Activated naive CD8-positive, alpha-beta T cell treated with anti-CD3 and anti-CD28 coated beads, Interleukin-2, amount 10 ng/mL, durations not matched to agents 7 days and 5 days (primary cell): ENCODE measurements around the gene PLPP1. TPM values are rescaled to one million over a fixed set of nuclear protein-coding genes. Genes with fewer than 3 reads are reported as not detected.

ENCODE experiments used
- ATAC-seq: fragments of 150-1000 bp; cut with Tn5 transposase; one replicate; pipeline ENCODE4 v1.10.0; 2021; ENCODE audit warnings: low read depth, moderate library complexity
- POLR2A ChIA-PET: fragments of 350-600 bp; sonication (Branson Sonifier 250); formaldehyde crosslinking; loops from one replicate; lab custom pipeline; 2021; ENCODE audit warnings: antibody characterized with exemption; lab: Charles Lee
- DNase-seq: peaks from one replicate; pipeline ENCODE4 v3.0.0; 2021
- H3K27ac Mint-ChIP-seq: one replicate; pipeline ENCODE4 v1.8.0; 2022; ENCODE audit warnings: mild to moderate bottlenecking, mixed read lengths
- H3K27me3 Mint-ChIP-seq: one replicate; pipeline ENCODE4 v1.8.0; 2022; ENCODE audit warnings: mild to moderate bottlenecking, moderate library complexity, mixed read lengths
- H3K36me3 Mint-ChIP-seq: one replicate; pipeline ENCODE4 v1.8.0; 2021; ENCODE audit warnings: mild to moderate bottlenecking, mixed read lengths
- H3K4me1 Mint-ChIP-seq: one replicate; pipeline ENCODE4 v1.8.0; 2021; ENCODE audit warnings: mixed read lengths
- H3K4me3 Mint-ChIP-seq: one replicate; pipeline ENCODE4 v1.8.0; 2022; ENCODE audit warnings: mild to moderate bottlenecking, moderate library complexity, mixed read lengths
- H3K9me3 Mint-ChIP-seq: one replicate; pipeline ENCODE4 v1.8.0; 2021; ENCODE audit warnings: mixed read lengths
- total RNA-seq, 2 experiments: library from RNA; stranded (reverse); gene quantifications; one replicate each; pipeline ENCODE4 v1.2.3, GENCODE V29; 2021

The PLPP1 gene
- total RNA-seq, 2 experiments from 2014 or later, result 25.9 to 27.8 TPM

DNA sequence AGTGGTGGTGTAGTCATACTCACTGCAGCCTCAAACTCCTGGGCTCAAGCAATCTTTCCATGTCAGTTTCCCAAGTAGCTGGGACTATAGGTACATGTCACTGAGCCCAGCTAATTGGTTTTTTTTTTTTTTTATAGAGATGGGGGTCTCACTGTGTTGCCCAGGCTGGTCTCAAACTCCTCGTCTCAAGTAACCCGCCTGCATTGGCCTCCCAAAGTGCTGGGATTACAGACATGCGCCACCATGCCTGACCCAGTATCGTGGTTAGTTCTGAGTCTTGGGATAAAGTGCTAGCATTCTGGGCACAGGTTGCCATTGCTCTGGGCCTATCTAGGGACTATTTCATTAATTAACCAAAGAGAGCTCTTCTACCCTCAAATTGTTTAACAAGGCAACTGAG, 108.3 kb downstream of the PLPP1 start:
- no peak for ATAC-seq
- POLR2A ChIA-PET, result no interaction called here

DNA sequence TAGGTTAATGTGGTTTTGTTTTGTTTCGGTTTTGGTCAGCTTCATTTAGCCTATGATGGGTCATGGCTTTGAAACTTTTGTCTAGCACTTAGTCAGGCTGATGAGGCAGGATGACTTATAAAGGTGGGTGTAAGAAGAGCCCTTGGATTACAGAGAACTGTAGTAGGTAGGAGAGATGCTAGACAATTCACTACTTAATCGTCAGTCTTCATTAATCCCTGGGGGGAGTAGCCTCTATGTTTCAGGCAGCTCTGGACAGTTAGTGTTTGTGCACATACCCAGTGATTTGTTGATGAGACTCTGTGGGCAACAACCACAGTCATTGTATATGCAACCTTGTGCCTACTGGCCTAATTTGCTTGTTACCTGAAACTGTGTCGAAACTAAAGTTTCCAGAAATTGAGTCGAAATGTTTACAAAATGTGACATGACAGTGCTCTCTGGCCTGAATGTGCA, 113.7 kb downstream of the PLPP1 start:
- POLR2A ChIA-PET, result no interaction called here
- DNase-seq (no peak), ATAC-seq (no peak)
- no peak overlapping the region for H3K27ac Mint-ChIP-seq
- no peaks in the 10 kb centered on the region for H3K27me3 Mint-ChIP-seq
- H3K9me3 Mint-ChIP-seq, result no peaks in the 10 kb centered on the region
- peaks cover 9% of the 10 kb centered on the region for H3K4me1 Mint-ChIP-seq
- peaks cover 32% of the 10 kb centered on the region for H3K36me3 Mint-ChIP-seq
- H3K4me3 Mint-ChIP-seq, result no peak overlapping the region

More for the DNA sequence above, 108.3 kb downstream of the PLPP1 start:
- DNase-seq, result no peak
- no peaks in the 10 kb centered on the region for H3K27me3 Mint-ChIP-seq
- H3K36me3 Mint-ChIP-seq, result peaks cover 54% of the 10 kb centered on the region
- peaks cover 2% of the 10 kb centered on the region for H3K4me1 Mint-ChIP-seq
- peaks cover 4% of the 10 kb centered on the region for H3K9me3 Mint-ChIP-seq
- H3K27ac Mint-ChIP-seq, result no peak overlapping the region
- H3K4me3 Mint-ChIP-seq, result no peak overlapping the region

DNA sequence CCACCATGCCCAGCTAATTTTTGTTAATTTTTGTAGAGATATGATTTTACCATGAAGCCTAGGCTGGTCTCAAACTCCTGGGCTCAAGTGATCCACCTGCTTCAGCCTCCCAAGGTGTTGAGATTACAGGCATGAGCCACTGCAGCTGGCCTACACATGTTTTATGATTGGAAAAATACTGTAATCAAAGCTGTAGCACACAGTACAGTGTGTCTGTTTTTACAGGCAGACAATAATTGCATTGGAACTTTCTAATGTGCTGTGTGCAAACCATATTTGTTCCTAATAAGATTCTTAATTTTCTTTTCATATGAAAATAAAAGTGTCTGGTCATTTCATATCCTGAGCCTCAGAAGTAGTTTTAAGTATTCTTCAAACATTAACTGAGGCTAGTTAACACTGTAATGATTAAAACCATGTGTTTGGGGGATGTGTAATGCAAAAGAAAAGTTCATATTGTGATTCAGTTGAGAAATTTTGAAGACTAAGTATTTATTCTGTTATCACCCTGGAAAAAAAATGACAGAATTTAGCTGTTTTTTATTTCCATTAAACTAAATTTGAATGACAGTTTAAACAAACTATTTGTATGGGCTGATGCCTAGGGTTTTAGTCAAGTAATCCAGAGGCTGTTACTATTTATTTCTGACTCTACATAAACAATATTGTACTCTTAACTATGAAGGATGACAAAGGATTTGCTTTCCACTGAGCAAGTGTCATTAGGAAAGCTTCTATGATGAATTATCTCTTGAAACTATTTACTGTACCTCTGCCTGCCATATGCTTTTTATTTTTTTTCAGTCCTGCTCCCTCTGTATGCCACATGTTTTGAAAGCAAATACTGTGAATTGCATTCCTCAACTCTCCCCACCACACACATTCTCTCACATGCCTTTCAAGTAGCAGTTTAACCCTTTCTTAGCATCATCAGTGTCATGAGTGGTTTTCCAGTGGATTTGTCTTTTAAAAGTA, 115.5 kb downstream of the PLPP1 start:
- H3K36me3 Mint-ChIP-seq, result peaks cover 33% of the 10 kb centered on the region
- H3K27me3 Mint-ChIP-seq, result no peaks in the 10 kb centered on the region
- H3K4me3 Mint-ChIP-seq, result no peak overlapping the region
- POLR2A ChIA-PET, result no interaction called here
- H3K9me3 Mint-ChIP-seq, result no peaks in the 10 kb centered on the region
- no peak for DNase-seq
- H3K4me1 Mint-ChIP-seq, result peaks cover 9% of the 10 kb centered on the region
- no peak overlapping the region for H3K27ac Mint-ChIP-seq
- ATAC-seq, result no peak

DNA sequence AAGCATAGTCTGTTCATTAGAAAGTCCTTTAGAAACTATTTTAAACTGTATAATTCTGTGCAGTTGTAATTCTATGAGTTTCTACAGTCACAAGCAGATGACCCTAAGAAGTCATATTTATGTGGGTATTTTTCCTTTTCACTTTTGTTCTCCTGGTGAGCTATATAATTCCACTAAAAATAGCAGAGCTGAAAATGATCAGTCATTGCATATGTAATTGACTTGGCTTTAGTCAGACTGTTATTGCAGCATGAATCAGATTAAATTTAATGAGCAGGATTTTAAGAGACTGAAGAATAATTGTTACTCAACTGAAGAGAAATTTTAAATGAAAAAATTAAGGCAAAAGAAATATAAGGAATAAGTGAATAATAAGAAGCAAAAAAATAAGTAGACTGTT, 118.5 kb downstream of the PLPP1 start:
- ATAC-seq (no peak), DNase-seq (no peak)
- no peaks in the 10 kb centered on the region for H3K27me3 Mint-ChIP-seq
- peaks cover 10% of the 10 kb centered on the region for H3K4me1 Mint-ChIP-seq
- peaks cover 23% of the 10 kb centered on the region for H3K36me3 Mint-ChIP-seq
- no peak overlapping the region for H3K27ac Mint-ChIP-seq
- no peaks in the 10 kb centered on the region for H3K9me3 Mint-ChIP-seq
- no peak overlapping the region for H3K4me3 Mint-ChIP-seq
- POLR2A ChIA-PET, result no interaction called here

DNA sequence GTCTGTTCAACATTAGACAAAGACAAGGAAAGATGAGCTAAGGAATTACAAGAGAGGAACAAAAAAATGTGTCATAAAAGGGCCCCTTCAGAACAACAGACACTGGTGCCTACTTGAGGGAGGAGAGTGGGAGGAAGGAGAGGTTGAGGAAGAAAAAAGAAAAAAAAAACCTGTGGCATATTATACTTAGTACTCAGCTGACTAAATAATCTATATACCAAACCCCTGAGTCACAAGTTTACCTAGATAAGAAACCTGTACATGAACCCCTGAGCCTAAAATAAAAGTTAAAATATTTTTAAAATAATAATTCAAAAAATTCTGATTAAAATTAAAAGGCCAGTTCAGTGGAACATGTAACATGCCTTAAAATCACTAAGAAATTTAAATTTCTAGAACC, 119.7 kb downstream of the PLPP1 start:
- POLR2A ChIA-PET, result no interaction called here
- no peak overlapping the region for H3K4me3 Mint-ChIP-seq
- no peaks in the 10 kb centered on the region for H3K27me3 Mint-ChIP-seq
- peaks cover 23% of the 10 kb centered on the region for H3K36me3 Mint-ChIP-seq
- ATAC-seq (no peak), DNase-seq (no peak)
- H3K9me3 Mint-ChIP-seq, result no peaks in the 10 kb centered on the region
- H3K4me1 Mint-ChIP-seq, result peaks cover 6% of the 10 kb centered on the region
- H3K27ac Mint-ChIP-seq, result no peak overlapping the region

DNA sequence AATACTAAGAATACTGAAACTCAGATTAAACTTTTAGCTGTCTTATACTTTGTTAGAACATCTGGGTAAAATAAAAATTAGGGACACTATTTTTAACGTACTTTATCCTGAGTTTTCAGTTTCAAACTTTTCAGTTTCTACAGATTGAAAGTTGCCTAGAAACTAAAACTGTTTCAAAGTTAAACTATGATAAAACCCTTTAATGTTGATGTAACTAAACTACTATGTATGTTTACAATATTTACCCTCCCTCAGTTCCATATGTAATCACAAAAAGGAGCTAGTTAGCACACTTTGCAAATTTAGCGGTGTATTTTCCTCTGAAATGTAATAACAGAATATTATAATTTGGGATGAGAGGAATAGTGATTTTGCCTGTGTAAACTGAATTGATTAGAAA, 121.1 kb downstream of the PLPP1 start:
- no peaks in the 10 kb centered on the region for H3K27me3 Mint-ChIP-seq
- no peak overlapping the region for H3K27ac Mint-ChIP-seq
- no peak overlapping the region for H3K4me3 Mint-ChIP-seq
- POLR2A ChIA-PET, result no interaction called here
- H3K9me3 Mint-ChIP-seq, result no peaks in the 10 kb centered on the region
- no peak for ATAC-seq
- no peak for DNase-seq
- peaks cover 3% of the 10 kb centered on the region for H3K4me1 Mint-ChIP-seq
- H3K36me3 Mint-ChIP-seq, result peaks cover 24% of the 10 kb centered on the region

DNA sequence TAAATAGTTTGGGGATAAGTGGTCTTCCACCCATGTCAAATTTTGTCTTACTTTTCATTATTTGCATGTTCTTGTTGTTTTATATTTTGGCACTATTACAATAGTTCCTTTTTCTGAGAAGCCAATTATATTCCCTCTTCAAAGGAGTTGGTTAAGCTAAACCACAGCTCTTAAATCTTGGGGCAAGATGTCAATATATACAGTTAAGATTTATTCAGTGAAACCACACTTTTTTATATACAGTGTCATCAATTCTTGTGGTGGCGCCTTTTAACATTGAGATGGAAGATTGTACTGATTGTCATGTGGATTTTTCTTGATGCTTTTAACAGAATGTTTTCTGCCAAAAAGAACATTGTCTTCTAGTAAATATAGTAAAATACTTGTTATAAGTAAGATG, 122.9 kb downstream of the PLPP1 start:
- H3K36me3 Mint-ChIP-seq, result peaks cover 25% of the 10 kb centered on the region
- no peaks in the 10 kb centered on the region for H3K27me3 Mint-ChIP-seq
- no peak overlapping the region for H3K4me3 Mint-ChIP-seq
- ATAC-seq, result no peak
- no peaks in the 10 kb centered on the region for H3K9me3 Mint-ChIP-seq
- H3K4me1 Mint-ChIP-seq, result peaks cover 3% of the 10 kb centered on the region
- no peak for DNase-seq
- POLR2A ChIA-PET, result no interaction called here
- no peak overlapping the region for H3K27ac Mint-ChIP-seq

DNA sequence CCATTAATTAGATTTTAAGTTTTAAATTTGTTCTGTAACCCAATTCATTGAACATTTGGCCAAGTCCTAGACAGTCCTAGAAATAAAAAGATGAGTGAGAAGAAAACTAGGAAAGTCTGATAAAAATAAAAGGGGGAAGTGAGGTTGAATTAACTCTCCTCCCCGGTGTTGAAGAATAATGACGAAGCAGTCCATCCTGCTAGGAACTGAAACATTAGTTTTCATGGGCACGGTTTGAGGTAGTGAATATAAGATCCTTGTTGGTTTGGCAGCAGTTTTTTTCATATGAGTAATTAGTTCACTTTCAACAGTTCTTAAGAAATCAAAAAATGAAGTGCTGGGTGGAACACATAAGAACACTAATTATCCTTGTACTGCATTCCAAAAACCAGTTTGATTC, 123.9 kb downstream of the PLPP1 start:
- Mint-ChIP-seq H3K27me3 (no peaks in the 10 kb centered on the region), H3K4me1 (peaks cover 3% of the 10 kb centered on the region), H3K27ac (no peak overlapping the region), H3K4me3 (no peak overlapping the region), H3K9me3 (no peaks in the 10 kb centered on the region), H3K36me3 (peaks cover 28% of the 10 kb centered on the region)
- DNase-seq (no peak), ATAC-seq (no peak)
- POLR2A ChIA-PET, result no interaction called here

DNA sequence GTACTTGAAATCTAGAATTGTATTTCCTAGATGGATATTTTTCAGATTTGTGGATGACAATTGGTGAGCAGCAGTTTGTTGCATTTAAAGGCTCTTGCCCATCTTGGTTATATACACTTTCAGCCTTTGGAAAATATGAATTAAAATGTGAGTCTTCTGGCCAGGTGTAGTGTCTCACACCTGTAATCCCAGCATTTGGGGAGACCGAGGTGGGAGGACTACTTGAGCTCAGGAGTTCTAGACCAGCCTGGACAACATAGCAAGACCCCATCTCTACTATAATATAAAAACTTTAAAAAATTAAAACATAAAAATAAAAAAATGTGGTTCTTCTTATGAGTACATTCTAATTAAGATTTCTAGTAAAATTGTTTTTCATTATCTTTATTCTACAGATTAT, 125.0 kb downstream of the PLPP1 start:
- H3K4me3 Mint-ChIP-seq, result no peak overlapping the region
- no peaks in the 10 kb centered on the region for H3K27me3 Mint-ChIP-seq
- POLR2A ChIA-PET, result no interaction called here
- H3K9me3 Mint-ChIP-seq, result no peaks in the 10 kb centered on the region
- ATAC-seq, result no peak
- no peak for DNase-seq
- H3K36me3 Mint-ChIP-seq, result peaks cover 26% of the 10 kb centered on the region
- H3K4me1 Mint-ChIP-seq, result peaks cover 3% of the 10 kb centered on the region
- no peak overlapping the region for H3K27ac Mint-ChIP-seq

DNA sequence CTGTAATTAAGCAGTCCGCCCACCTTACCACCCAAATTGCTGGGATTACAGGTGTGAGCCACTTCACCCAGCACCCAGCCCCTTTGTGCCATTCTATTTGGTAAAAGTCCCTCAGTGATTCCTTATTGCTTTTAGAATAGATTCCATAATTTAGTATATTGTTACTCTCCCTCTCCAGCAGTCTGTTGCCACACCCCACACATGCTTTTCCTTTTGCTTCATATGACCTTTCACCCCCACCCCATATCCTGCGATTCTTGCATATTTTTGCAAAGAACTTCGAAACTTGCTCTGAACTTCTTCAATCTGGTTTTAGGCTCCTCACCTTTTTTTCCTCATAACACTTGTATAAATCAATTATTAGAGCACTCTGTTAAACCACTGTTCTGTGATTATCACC, 126.8 kb downstream of the PLPP1 start:
- POLR2A ChIA-PET, result no interaction called here
- peaks cover 3% of the 10 kb centered on the region for H3K4me1 Mint-ChIP-seq
- H3K9me3 Mint-ChIP-seq, result no peaks in the 10 kb centered on the region
- no peak overlapping the region for H3K27ac Mint-ChIP-seq
- peaks cover 28% of the 10 kb centered on the region for H3K36me3 Mint-ChIP-seq
- ATAC-seq (no peak), DNase-seq (no peak)
- no peaks in the 10 kb centered on the region for H3K27me3 Mint-ChIP-seq
- no peak overlapping the region for H3K4me3 Mint-ChIP-seq

DNA sequence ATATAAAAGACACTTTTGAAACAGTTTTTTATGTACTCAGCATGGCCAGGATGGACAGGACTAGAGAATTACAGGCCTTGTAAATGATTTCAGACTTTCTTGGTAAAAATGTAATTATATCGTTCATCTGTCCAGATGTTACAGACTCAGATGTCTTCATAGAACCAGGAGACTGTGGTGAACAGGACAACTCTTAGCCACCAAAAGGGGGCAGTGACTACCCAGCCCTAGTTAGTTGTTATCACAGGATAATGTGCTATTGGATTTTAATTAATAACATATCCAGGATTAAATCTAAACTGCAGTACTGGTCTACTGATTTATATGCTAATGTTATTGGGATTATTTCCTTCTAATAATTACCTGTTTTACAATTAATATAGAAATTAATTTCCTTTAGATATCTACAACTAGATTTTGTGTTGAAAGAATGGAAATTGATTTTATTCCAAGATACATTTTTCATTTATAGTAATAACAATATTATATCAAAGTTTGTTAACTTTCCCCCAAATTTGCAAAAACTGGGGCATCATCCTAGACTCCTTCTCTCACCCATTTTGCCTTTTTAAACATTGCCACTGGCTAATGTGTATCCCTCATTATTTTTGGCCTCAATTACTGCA, 127.6 kb downstream of the PLPP1 start:
- Mint-ChIP-seq H3K27me3 (no peaks in the 10 kb centered on the region), H3K9me3 (no peaks in the 10 kb centered on the region), H3K4me1 (peaks cover 3% of the 10 kb centered on the region), H3K4me3 (no peak overlapping the region), H3K36me3 (peaks cover 23% of the 10 kb centered on the region), H3K27ac (no peak overlapping the region)
- DNase-seq (no peak), ATAC-seq (no peak)
- POLR2A ChIA-PET, result no interaction called here

DNA sequence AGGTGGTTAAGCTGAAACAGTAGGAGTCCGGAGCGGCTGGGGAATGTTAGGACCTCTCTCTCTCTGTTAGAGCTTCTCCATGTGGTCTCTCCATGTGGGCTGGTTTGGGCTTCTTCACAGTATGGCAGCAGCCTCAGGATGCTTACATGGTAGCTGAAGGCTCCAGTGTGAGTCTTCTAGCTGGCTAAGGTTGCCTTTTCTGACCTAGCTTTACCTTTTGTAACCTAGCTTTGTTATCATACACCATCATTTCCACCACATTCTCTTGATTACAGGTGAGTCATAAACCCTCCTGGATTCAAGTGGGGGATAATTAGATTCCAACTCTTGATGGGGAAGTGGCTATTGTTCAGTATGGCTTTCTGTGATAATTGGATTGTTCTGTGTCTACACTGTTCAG, 128.5 kb downstream of the PLPP1 start:
- no peaks in the 10 kb centered on the region for H3K9me3 Mint-ChIP-seq
- no peaks in the 10 kb centered on the region for H3K4me1 Mint-ChIP-seq
- H3K27ac Mint-ChIP-seq, result no peak overlapping the region
- no peak overlapping the region for H3K4me3 Mint-ChIP-seq
- peaks cover 26% of the 10 kb centered on the region for H3K36me3 Mint-ChIP-seq
- no peaks in the 10 kb centered on the region for H3K27me3 Mint-ChIP-seq
- DNase-seq (no peak), ATAC-seq (no peak)
- POLR2A ChIA-PET, result no interaction called here

DNA sequence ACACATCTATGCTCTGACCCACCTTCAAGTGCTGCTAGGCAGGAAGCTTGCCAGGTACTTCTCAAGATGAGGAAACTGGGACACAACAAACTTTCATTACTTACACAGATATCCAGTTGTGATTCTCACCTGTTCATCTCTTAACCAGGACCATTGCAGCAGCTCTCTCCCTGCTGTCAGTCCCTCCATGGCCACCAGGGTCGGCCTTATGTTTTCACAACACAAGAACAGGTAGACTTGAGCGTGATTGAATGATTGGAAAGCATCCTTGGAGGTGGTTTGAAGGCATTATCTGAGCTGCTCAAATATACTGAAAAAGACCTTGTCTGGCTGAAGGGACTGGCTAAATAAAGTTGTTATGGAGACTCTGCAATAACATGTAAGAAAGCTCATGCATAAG, 132.6 kb downstream of the PLPP1 start:
- ATAC-seq (no peak), DNase-seq (no peak)
- Mint-ChIP-seq H3K4me3 (no peak overlapping the region), H3K9me3 (no peaks in the 10 kb centered on the region), H3K27me3 (no peaks in the 10 kb centered on the region), H3K27ac (no peak overlapping the region), H3K4me1 (no peaks in the 10 kb centered on the region), H3K36me3 (peaks cover 16% of the 10 kb centered on the region)
- POLR2A ChIA-PET, result no interaction called here
